ENCODE measurements around the gene ZNF778.

DNA sequence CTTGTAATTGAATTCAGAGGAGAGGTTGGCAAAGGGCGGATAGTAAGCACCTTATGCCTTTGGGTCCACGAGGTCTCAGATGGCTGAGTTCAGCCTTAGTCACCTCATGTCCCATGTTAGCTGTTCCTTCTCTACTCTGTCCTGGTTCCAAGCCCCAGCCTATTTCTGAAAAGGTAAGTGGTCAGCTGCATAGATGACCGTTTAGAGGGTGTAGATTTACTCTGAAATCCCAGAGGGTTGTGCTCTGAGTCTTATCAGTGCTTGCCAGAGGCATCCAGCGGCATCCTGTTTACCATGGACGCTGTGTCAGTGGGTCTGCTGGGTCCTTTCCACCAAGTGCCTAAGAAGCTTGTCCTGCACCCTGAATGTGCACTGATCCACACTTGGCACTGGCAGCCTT, 1.9 kb downstream of the ZNF778 start:
- TF ChIP-seq, protein P1, sequence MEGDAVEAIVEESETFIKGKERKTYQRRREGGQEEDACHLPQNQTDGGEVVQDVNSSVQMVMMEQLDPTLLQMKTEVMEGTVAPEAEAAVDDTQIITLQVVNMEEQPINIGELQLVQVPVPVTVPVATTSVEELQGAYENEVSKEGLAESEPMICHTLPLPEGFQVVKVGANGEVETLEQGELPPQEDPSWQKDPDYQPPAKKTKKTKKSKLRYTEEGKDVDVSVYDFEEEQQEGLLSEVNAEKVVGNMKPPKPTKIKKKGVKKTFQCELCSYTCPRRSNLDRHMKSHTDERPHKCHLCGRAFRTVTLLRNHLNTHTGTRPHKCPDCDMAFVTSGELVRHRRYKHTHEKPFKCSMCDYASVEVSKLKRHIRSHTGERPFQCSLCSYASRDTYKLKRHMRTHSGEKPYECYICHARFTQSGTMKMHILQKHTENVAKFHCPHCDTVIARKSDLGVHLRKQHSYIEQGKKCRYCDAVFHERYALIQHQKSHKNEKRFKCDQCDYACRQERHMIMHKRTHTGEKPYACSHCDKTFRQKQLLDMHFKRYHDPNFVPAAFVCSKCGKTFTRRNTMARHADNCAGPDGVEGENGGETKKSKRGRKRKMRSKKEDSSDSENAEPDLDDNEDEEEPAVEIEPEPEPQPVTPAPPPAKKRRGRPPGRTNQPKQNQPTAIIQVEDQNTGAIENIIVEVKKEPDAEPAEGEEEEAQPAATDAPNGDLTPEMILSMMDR (IDR thresholded peaks at IDR 0.05; ENCODE audit: insufficient read depth, low read length, poor library complexity, severe bottlenecking): no peak
- TF ChIP-seq EZH2phosphoT487 (conservative IDR thresholded peaks at IDR 0.05; ENCODE audit: low read length): no peak
